Activated naive CD4-positive, alpha-beta T cell treated with anti-CD3 and anti-CD28 coated beads for 36 hours (primary cell): ENCODE data around the gene GSTA3. TPM values are rescaled to one million over a fixed set of nuclear protein-coding genes. Genes with fewer than 3 reads are reported as not detected.

Experiments
- total RNA-seq, 2 experiments: library from RNA; stranded (reverse); gene quantifications; one replicate each; pipeline ENCODE4 v1.2.3, GENCODE V29; 2021

The GSTA3 gene
- total RNA-seq, 2 experiments from 2014 or later: not detected

Other genes starting within 250 kb of the GSTA3 start
- gene TMEM14A, start 238.6 kb downstream of the GSTA3 start, total RNA-seq: 10 to 100 TPM; 10.4 to 11.0 TPM
- gene GSTA2, start 146.2 kb downstream of the GSTA3 start, total RNA-seq: not detected
- gene GSTA1, start 105.9 kb downstream of the GSTA3 start, total RNA-seq: not detected
- not detected for gene GSTA5, start 68.9 kb downstream of the GSTA3 start, total RNA-seq
- gene GSTA4, start 85.6 kb upstream of the GSTA3 start, total RNA-seq: 10 to 100 TPM; 21.6 to 21.7 TPM
- gene CILK1, start 152.1 kb upstream of the GSTA3 start, total RNA-seq: 1 to 10 TPM; 6.8 to 7.2 TPM
- gene FBXO9, start 155.7 kb upstream of the GSTA3 start, total RNA-seq: 10 to 100 TPM; 40.6 to 45.0 TPM
- gene GCM1, start 239.1 kb upstream of the GSTA3 start, total RNA-seq: under 1 TPM in 1 of 2 experiments, not detected in 1; 0.10 TPM